NCI-H1930 (cell line): Measurements from ENCODE around the gene SDK1.
"Not testable (repeated sequence)": the region's sequence is repeated elsewhere in the genome, so short reads cannot be mapped to it uniquely, and the experiment has no call there.

ENCODE experiments used
- DNase-seq, 2 experiments: peaks; one replicate each; lab custom pipeline; 2025; lab: John Stamatoyannopoulos, UW

SDK1 gene

GRCh38 chr7:4270941-4271715, 970.1 kb downstream of the SDK1 start:
- no peak for DNase-seq

- no peak for DNase-seq
Observed at GRCh38 chr7:4271716-4272015, 970.6 kb downstream of the SDK1 start.

- DNase-seq, result no peak
Observed at GRCh38 chr7:4272141-4272540, 971.1 kb downstream of the SDK1 start.

GRCh38 chr7:4273566-4274230, 972.6 kb downstream of the SDK1 start:
- no peak for DNase-seq

- no peak for DNase-seq
Observed at GRCh38 chr7:4274286-4274685, 973.2 kb downstream of the SDK1 start.

GRCh38 chr7:4277936-4278335, 976.9 kb downstream of the SDK1 start:
- no peak for DNase-seq

GRCh38 chr7:4279216-4279615, 978.2 kb downstream of the SDK1 start:
- no peak for DNase-seq

- DNase-seq, result no peak
Observed at GRCh38 chr7:4281231-4281993, 980.4 kb downstream of the SDK1 start.

- DNase-seq, result no peak
Observed at GRCh38 chr7:4282434-4283223, 981.6 kb downstream of the SDK1 start.

GRCh38 chr7:4286351-4286750, 985.3 kb downstream of the SDK1 start:
- no peak for DNase-seq

- no peak for DNase-seq
Observed at GRCh38 chr7:4288791-4289394, 987.8 kb downstream of the SDK1 start.

- DNase-seq, result no peak
Observed at GRCh38 chr7:4297165-4297917, 996.3 kb downstream of the SDK1 start.

GRCh38 chr7:4297918-4298219, 996.8 kb downstream of the SDK1 start:
- DNase-seq, result no peak

GRCh38 chr7:4299431-4299830, 998.4 kb downstream of the SDK1 start:
- DNase-seq, result no peak

- DNase-seq, result no peak
Observed at GRCh38 chr7:4302203-4302905, 1001.3 kb downstream of the SDK1 start.

- no peak for DNase-seq
Observed at GRCh38 chr7:4307316-4308204, 1006.5 kb downstream of the SDK1 start.

GRCh38 chr7:4308205-4308590, 1007.1 kb downstream of the SDK1 start:
- no peak for DNase-seq

- DNase-seq, result not testable (repeated sequence)
Observed at GRCh38 chr7:4313911-4314310, 1012.9 kb downstream of the SDK1 start.

GRCh38 chr7:4314316-4314715, 1013.3 kb downstream of the SDK1 start:
- not testable (repeated sequence) for DNase-seq
